Fibroblast of lung (primary cell): Measurements from ENCODE around the gene TMEM31. TPM values are rescaled to one million over a fixed set of nuclear protein-coding genes. Genes with fewer than 3 reads are reported as not detected.
A peak's percentile ranks its signal among the peaks of the same experiment; 100 is the strongest.

ENCODE experiments used
- DNase-seq, 2 donors: peaks; one replicate each; pipeline versions ENCODE4 v3.0.0 to v3.0.0-alpha.2; 2010; ENCODE audit warnings: low read depth in 2 of 2
- H2AFZ ChIP-seq: 2 replicates; pipeline ENCODE4 v1.5.1; 2012; ENCODE audit warnings: low read length, control low read depth, inconsistent platforms
- H3K27ac ChIP-seq: 2 replicates; pipeline ENCODE4 v1.5.1; 2011; ENCODE audit warnings: low read length, control low read depth; ENCODE audit not compliant: insufficient read depth
- H3K27me3 ChIP-seq: 2 replicates; pipeline ENCODE4 v1.5.1; 2011; ENCODE audit warnings: mild to moderate bottlenecking, low read length; ENCODE audit not compliant: control insufficient read depth, insufficient read depth
- H3K36me3 ChIP-seq: 2 replicates; pipeline ENCODE4 v1.5.1; 2011; ENCODE audit warnings: low read length; ENCODE audit not compliant: control insufficient read depth, insufficient read depth
- H3K4me1 ChIP-seq: 2 replicates; pipeline ENCODE4 v1.5.1; 2011; ENCODE audit warnings: low read length; ENCODE audit not compliant: control insufficient read depth, insufficient read depth; ENCODE audit errors: extremely low read depth
- H3K4me2 ChIP-seq: 2 replicates; pipeline ENCODE4 v1.5.1; 2011; ENCODE audit warnings: low read length, control low read depth; ENCODE audit not compliant: insufficient read depth; ENCODE audit errors: extremely low read depth
- H3K4me3 ChIP-seq, 4 experiments: fragments of 200-600 bp in 1 of 4; sonication (generic) in 1 of 4; replicated peaks in 1 of 4; 2 replicates each; pipeline ENCODE4 v1.5.1; 2011 to 2016; ENCODE audit warnings: low read length in 4 of 4, low read depth in 3 of 4, mild to moderate bottlenecking in 3 of 4, control low read depth in 2 of 4, inconsistent platforms in 1 of 4, mixed read lengths in 1 of 4; ENCODE audit not compliant: insufficient read depth in 1 of 4; ENCODE audit errors: control extremely low read depth in 1 of 4
- H3K79me2 ChIP-seq: 2 replicates; pipeline ENCODE4 v1.5.1; 2012; ENCODE audit warnings: mild to moderate bottlenecking, low read length, inconsistent platforms; ENCODE audit not compliant: control insufficient read depth, insufficient read depth
- H3K9ac ChIP-seq: 2 replicates; pipeline ENCODE4 v1.5.1; 2011; ENCODE audit warnings: mild to moderate bottlenecking, low read length, control low read depth; ENCODE audit not compliant: insufficient read depth
- H3K9me3 ChIP-seq: 2 replicates; pipeline ENCODE4 v1.5.1; 2012; ENCODE audit warnings: low read depth, low read length; ENCODE audit not compliant: control insufficient read depth, insufficient read depth
- H4K20me1 ChIP-seq: 2 replicates; pipeline ENCODE4 v1.5.1; 2011; ENCODE audit warnings: low read length; ENCODE audit not compliant: control insufficient read depth, insufficient read depth; ENCODE audit errors: extremely low read depth
- CTCF ChIP-seq, 2 donors: IDR thresholded peaks in 1 of 2; conservative IDR thresholded peaks in 1 of 2; 1 replicate in 1 of 2; 2 replicates in 1 of 2; pipeline ENCODE4 v1.5.1; 2011 to 2012; ENCODE audit warnings: low read length in 2 of 2, control low read depth in 1 of 2, inconsistent platforms in 1 of 2, low read depth in 1 of 2, mild to moderate bottlenecking in 1 of 2
- EZH2 ChIP-seq: IDR thresholded peaks from 2 replicates; pipeline ENCODE4 v1.5.1; 2012; ENCODE audit warnings: low read length, control low read depth, mild to moderate bottlenecking; ENCODE audit errors: missing control alignments
- polyA plus RNA-seq, 2 donors: library from polyadenylated mRNA; depleted of rRNA in 1 of 2; stranded (reverse) in 1 of 2; unstranded in 1 of 2; fragments of >200 nt; gene quantifications; 2 replicates each; pipeline ENCODE4 v1.2.1, GENCODE V29; 2011 to 2012; ENCODE audit warnings: missing spikeins in 1 of 2
- total RNA-seq: library from RNA; depleted of rRNA; stranded (reverse); fragments of >200 nt; gene quantifications from 2 replicates; pipeline ENCODE4 v1.2.1, GENCODE V29; 2014

The TMEM31 gene
- total and polyA plus RNA-seq, 2 donors (not counting 1 experiment from before 2014, with no cell fraction given) = 0.10 TPM; not detected in 1

GRCh38 chrX:103733017-103733416 lies 22.3 kb downstream of the TMEM31 start:
- no peak overlapping the region for H3K4me3 ChIP-seq
- H3K27ac ChIP-seq = no peak overlapping the region
- TF ChIP-seq CTCF (conservative IDR thresholded peaks at IDR 0.05 in 1 of 2, IDR thresholded peaks at IDR 0.05 in 1 of 2; ENCODE audit: low read depth in 1 of 2, low read length in 2 of 2) = no peak
- no peak for TF ChIP-seq EZH2
- no peak overlapping the region for H2AFZ ChIP-seq
- H3K79me2 ChIP-seq = no peaks in the 10 kb centered on the region
- H3K4me1 ChIP-seq = peaks cover 8% of the 10 kb centered on the region
- no peak overlapping the region for H3K9ac ChIP-seq
- H3K9me3 ChIP-seq = no peaks in the 10 kb centered on the region
- H3K4me2 ChIP-seq = no peak overlapping the region
- no peaks in the 10 kb centered on the region for H3K27me3 ChIP-seq
- DNase-seq = no peak
- no peaks in the 10 kb centered on the region for H4K20me1 ChIP-seq
- no peaks in the 10 kb centered on the region for H3K36me3 ChIP-seq

- no peak overlapping the region for H3K27ac ChIP-seq
- peak; percentile 8 to 45 for DNase-seq
- TF ChIP-seq EZH2 (no peak), CTCF (conservative IDR thresholded peaks at IDR 0.05 in 1 of 2, IDR thresholded peaks at IDR 0.05 in 1 of 2; ENCODE audit: low read depth in 1 of 2, low read length in 2 of 2) (no peak)
- no peaks in the 10 kb centered on the region for H3K79me2 ChIP-seq
- H3K9ac ChIP-seq = no peak overlapping the region
- no peaks in the 10 kb centered on the region for H4K20me1 ChIP-seq
- H3K9me3 ChIP-seq = no peaks in the 10 kb centered on the region
- no peaks in the 10 kb centered on the region for H3K27me3 ChIP-seq
- no peak overlapping the region for H3K4me3 ChIP-seq
- no peak overlapping the region for H3K4me2 ChIP-seq
- peaks cover 8% of the 10 kb centered on the region for H3K4me1 ChIP-seq
- H3K36me3 ChIP-seq = no peaks in the 10 kb centered on the region
- H2AFZ ChIP-seq = no peak overlapping the region
These were observed 23.5 kb downstream of the TMEM31 start for GRCh38 chrX:103734125-103734760.

- Histone ChIP-seq H3K36me3 (no peaks in the 10 kb centered on the region), H4K20me1 (no peaks in the 10 kb centered on the region), H3K4me3 (no peak overlapping the region), H3K27me3 (no peaks in the 10 kb centered on the region), H3K9ac (no peak overlapping the region), H2AFZ (no peak overlapping the region), H3K4me2 (no peak overlapping the region), H3K4me1 (no peaks in the 10 kb centered on the region), H3K27ac (no peak overlapping the region), H3K9me3 (no peaks in the 10 kb centered on the region), H3K79me2 (no peaks in the 10 kb centered on the region)
- DNase-seq = no peak
- TF ChIP-seq CTCF (conservative IDR thresholded peaks at IDR 0.05 in 1 of 2, IDR thresholded peaks at IDR 0.05 in 1 of 2; ENCODE audit: low read depth in 1 of 2, low read length in 2 of 2) (no peak), EZH2 (no peak)
These were observed 27.0 kb downstream of the TMEM31 start for GRCh38 chrX:103737696-103738095.
